H9 (cell line): ENCODE measurements around the gene ST3GAL6. TPM values are rescaled to one million over a fixed set of nuclear protein-coding genes. Genes with fewer than 3 reads are reported as not detected.

Experiments
- DNase-seq: peaks from one replicate; pipeline ENCODE4 v3.0.0-alpha.2; 2017
- H2AFZ ChIP-seq: one replicate; pipeline ENCODE4 v1.6.1; 2013; ENCODE audit warnings: mild to moderate bottlenecking, low read length, control low read depth, moderate library complexity
- H2AK5ac ChIP-seq: 2 replicates; pipeline ENCODE4 v1.6.1; 2013; ENCODE audit warnings: low read length, control low read depth, mixed read lengths; ENCODE audit not compliant: insufficient read length
- H2BK120ac ChIP-seq: one replicate; pipeline ENCODE4 v1.6.1; 2013; ENCODE audit warnings: low read depth, mild to moderate bottlenecking, low read length, control low read depth, inconsistent platforms; ENCODE audit not compliant: poor library complexity, severe bottlenecking
- H2BK12ac ChIP-seq: 2 replicates; pipeline ENCODE4 v1.6.1; 2013; ENCODE audit warnings: low read length, control low read depth, mixed read lengths, low read depth; ENCODE audit not compliant: insufficient read length
- H2BK15ac ChIP-seq: 2 replicates; pipeline ENCODE4 v1.6.1; 2013; ENCODE audit warnings: low read depth, low read length, control low read depth
- H2BK20ac ChIP-seq: one replicate; pipeline ENCODE4 v1.6.1; 2013; ENCODE audit warnings: low read depth, mild to moderate bottlenecking, low read length, control low read depth, inconsistent platforms; ENCODE audit not compliant: poor library complexity, severe bottlenecking
- H2BK5ac ChIP-seq: 2 replicates; pipeline ENCODE4 v1.6.1; 2013; ENCODE audit warnings: low read length, control low read depth, mixed read lengths; ENCODE audit not compliant: insufficient read length
- H3K14ac ChIP-seq: 2 replicates; pipeline ENCODE4 v1.6.1; 2013; ENCODE audit warnings: low read length, control low read depth; ENCODE audit not compliant: insufficient read depth
- H3K18ac ChIP-seq: 2 replicates; pipeline ENCODE4 v1.6.1; 2013; ENCODE audit warnings: low read depth, mild to moderate bottlenecking, mixed read lengths, low read length, control low read depth; ENCODE audit not compliant: insufficient read length
- H3K23ac ChIP-seq: 2 replicates; pipeline ENCODE4 v1.6.1; 2013; ENCODE audit warnings: low read length, control low read depth, mixed read lengths, low read depth; ENCODE audit not compliant: insufficient read length
- H3K23me2 ChIP-seq: 2 replicates; pipeline ENCODE4 v1.6.1; 2013; ENCODE audit warnings: low read depth, mild to moderate bottlenecking, mixed read lengths, low read length, control low read depth; ENCODE audit not compliant: insufficient read length, poor library complexity, severe bottlenecking
- H3K27ac ChIP-seq: 2 replicates; pipeline ENCODE4 v1.5.1; 2013; ENCODE audit warnings: low read length, control low read depth, mixed read lengths, low read depth; ENCODE audit not compliant: insufficient read length
- H3K27me3 ChIP-seq: 2 replicates; pipeline ENCODE4 v1.6.1; 2013; ENCODE audit warnings: low read length, control low read depth, inconsistent platforms; ENCODE audit not compliant: insufficient read depth
- H3K4ac ChIP-seq: 2 replicates; pipeline ENCODE4 v1.6.1; 2013; ENCODE audit warnings: low read depth, mild to moderate bottlenecking, control low read depth, inconsistent platforms, low read length, moderate library complexity
- H3K4me1 ChIP-seq: 2 replicates; pipeline ENCODE4 v1.6.1; 2013; ENCODE audit warnings: low read length, control low read depth, inconsistent platforms; ENCODE audit not compliant: insufficient read depth
- H3K4me2 ChIP-seq: 2 replicates; pipeline ENCODE4 v1.6.1; 2013; ENCODE audit warnings: low read length, control low read depth, mixed read lengths; ENCODE audit not compliant: insufficient read length, insufficient read depth
- H3K56ac ChIP-seq: 2 replicates; pipeline ENCODE4 v1.6.1; 2013; ENCODE audit warnings: low read depth, mild to moderate bottlenecking, mixed read lengths, low read length, control low read depth; ENCODE audit not compliant: insufficient read length
- H3K79me1 ChIP-seq: 2 replicates; pipeline ENCODE4 v1.6.1; 2013; ENCODE audit warnings: low read depth, mild to moderate bottlenecking, moderate library complexity, low read length, control low read depth, inconsistent platforms; ENCODE audit not compliant: insufficient read depth, poor library complexity, severe bottlenecking
- H3K79me2 ChIP-seq: 2 replicates; pipeline ENCODE4 v1.6.1; 2013; ENCODE audit warnings: low read length, control low read depth, inconsistent platforms; ENCODE audit not compliant: insufficient read depth
- H3K9ac ChIP-seq: 2 replicates; pipeline ENCODE4 v1.6.1; 2013; ENCODE audit warnings: low read length, control low read depth, mixed read lengths; ENCODE audit not compliant: insufficient read length; ENCODE audit errors: extremely low read depth
- H3K9me3 ChIP-seq: one replicate; pipeline ENCODE4 v1.6.1; 2013; ENCODE audit warnings: low read depth, low read length, inconsistent platforms; ENCODE audit not compliant: control insufficient read depth
- H3T11ph ChIP-seq: one replicate; pipeline ENCODE4 v1.6.1; 2013; ENCODE audit warnings: mild to moderate bottlenecking, low read length, control low read depth, inconsistent platforms
- H4K20me1 ChIP-seq: one replicate; pipeline ENCODE4 v1.6.1; 2013; ENCODE audit not compliant: control insufficient read depth, insufficient read length, insufficient read depth
- H4K5ac ChIP-seq: 2 replicates; pipeline ENCODE4 v1.6.1; 2013; ENCODE audit warnings: low read depth, mild to moderate bottlenecking, mixed read lengths, low read length, control low read depth; ENCODE audit not compliant: insufficient read length
- H4K8ac ChIP-seq: replicated peaks from 2 replicates; pipeline ENCODE4 v1.6.1; 2013; ENCODE audit warnings: low read length, control low read depth, mixed read lengths, low read depth; ENCODE audit not compliant: insufficient read length
- H4K91ac ChIP-seq: 2 replicates; pipeline ENCODE4 v1.6.1; 2013; ENCODE audit warnings: low read depth, mild to moderate bottlenecking, moderate library complexity, mixed read lengths, low read length, control low read depth; ENCODE audit not compliant: insufficient read length
- H3K27ac Mint-ChIP-seq, 3 experiments: 2 replicates in 2 of 3; 3 replicates in 1 of 3; pipeline ENCODE4 v1.8.0; 2020 to 2021; ENCODE audit warnings: mixed read lengths in 3 of 3, mild to moderate bottlenecking in 1 of 3, moderate library complexity in 1 of 3
- H3K27me3 Mint-ChIP-seq: 2 replicates; pipeline ENCODE4 v1.8.0; 2021; ENCODE audit warnings: low read depth, mild to moderate bottlenecking, moderate library complexity, mixed read lengths
- H3K36me3 Mint-ChIP-seq, 3 experiments: 2 replicates in 2 of 3; 3 replicates in 1 of 3; pipeline ENCODE4 v1.8.0; 2020 to 2021; ENCODE audit warnings: low read depth in 3 of 3, mixed read lengths in 3 of 3; ENCODE audit not compliant: insufficient read depth in 1 of 3
- H3K4me1 Mint-ChIP-seq, 2 experiments: 2 replicates each; pipeline ENCODE4 v1.8.0; 2020; ENCODE audit warnings: mixed read lengths in 2 of 2
- H3K4me3 Mint-ChIP-seq, 2 experiments: 2 replicates in 1 of 2; 3 replicates in 1 of 2; pipeline ENCODE4 v1.8.0; 2020 to 2021; ENCODE audit warnings: mild to moderate bottlenecking in 2 of 2, mixed read lengths in 2 of 2, moderate library complexity in 1 of 2
- H3K9me3 Mint-ChIP-seq, 2 experiments: 2 replicates in 1 of 2; 3 replicates in 1 of 2; pipeline ENCODE4 v1.8.0; 2020; ENCODE audit warnings: mild to moderate bottlenecking in 2 of 2, mixed read lengths in 2 of 2, moderate library complexity in 1 of 2
- CTCF ChIP-seq: fragments of 200-600 bp; sonication (generic); conservative IDR thresholded peaks from 3 replicates; pipeline ENCODE4 v1.8.0; 2021; ENCODE audit warnings: antibody characterized with exemption, mild to moderate bottlenecking
- WGBS: extraction: QIAGEN DNeasy Blood & Tissue Kit; methylation state at CpG from one replicate; pipeline ENCODE4 v1.1.7; 2013; ENCODE audit warnings: missing lambda C conversion rate, low lambda C conversion rate, mixed read lengths; ENCODE audit not compliant: insufficient read length; ENCODE audit errors: extremely low coverage; 5-methylcytosine and 5-hydroxymethylcytosine counted together
- total RNA-seq: library from RNA; stranded (reverse); gene quantifications from 2 replicates; pipeline ENCODE4 v1.2.1, GENCODE V29; 2021

Gene ST3GAL6
- total RNA-seq, 1 experiment from 2014 or later = 6.4 TPM

GRCh38 chr3:98799479-98799878 is 36.3 kb downstream of the ST3GAL6 start:
- no peaks in the 10 kb centered on the region for H3K27me3 Mint-ChIP-seq
- Histone ChIP-seq H2AK5ac (no peak overlapping the region), H3T11ph (no peak overlapping the region), H3K56ac (no peak overlapping the region), H3K23me2 (no peaks in the 10 kb centered on the region), H4K8ac (no peak overlapping the region), H3K4me2 (no peak overlapping the region), H3K9ac (no peak overlapping the region), H2BK15ac (no peak overlapping the region), H3K9me3 (no peaks in the 10 kb centered on the region), H2BK5ac (no peak overlapping the region), H4K91ac (no peak overlapping the region), H2BK20ac (no peak overlapping the region), H4K20me1 (no peaks in the 10 kb centered on the region), H3K79me1 (no peaks in the 10 kb centered on the region), H2BK120ac (no peak overlapping the region), H3K23ac (no peak overlapping the region), H3K4me1 (no peaks in the 10 kb centered on the region), H2BK12ac (no peak overlapping the region), H3K18ac (no peak overlapping the region), H3K14ac (no peak overlapping the region), H3K27me3 (no peaks in the 10 kb centered on the region), H2AFZ (no peak overlapping the region), H3K4ac (no peak overlapping the region), H4K5ac (no peak overlapping the region), H3K27ac (no peak overlapping the region), H3K79me2 (no peaks in the 10 kb centered on the region)
- no peak for DNase-seq
- no peak overlapping the region for H3K4me3 Mint-ChIP-seq
- no peak for TF ChIP-seq CTCF
- peak overlapping the region in 1 of 3 experiments; percentile 61; a peak in 2 of 7 replicates for H3K27ac Mint-ChIP-seq
- WGBS = no CpG with 5 or more reads among the region's 3 CpGs
- H3K36me3 Mint-ChIP-seq = peaks cover 9 to 47% (median 32%) of the 10 kb centered on the region in 3 experiments
- no peaks in the 10 kb centered on the region for H3K4me1 Mint-ChIP-seq
- H3K9me3 Mint-ChIP-seq = peaks cover 2 to 4% of the 10 kb centered on the region in 2 experiments; a peak in 3 of 5 replicates
